ENCODE results near the gene SLAMF8.

SLAMF8 gene

DNA sequence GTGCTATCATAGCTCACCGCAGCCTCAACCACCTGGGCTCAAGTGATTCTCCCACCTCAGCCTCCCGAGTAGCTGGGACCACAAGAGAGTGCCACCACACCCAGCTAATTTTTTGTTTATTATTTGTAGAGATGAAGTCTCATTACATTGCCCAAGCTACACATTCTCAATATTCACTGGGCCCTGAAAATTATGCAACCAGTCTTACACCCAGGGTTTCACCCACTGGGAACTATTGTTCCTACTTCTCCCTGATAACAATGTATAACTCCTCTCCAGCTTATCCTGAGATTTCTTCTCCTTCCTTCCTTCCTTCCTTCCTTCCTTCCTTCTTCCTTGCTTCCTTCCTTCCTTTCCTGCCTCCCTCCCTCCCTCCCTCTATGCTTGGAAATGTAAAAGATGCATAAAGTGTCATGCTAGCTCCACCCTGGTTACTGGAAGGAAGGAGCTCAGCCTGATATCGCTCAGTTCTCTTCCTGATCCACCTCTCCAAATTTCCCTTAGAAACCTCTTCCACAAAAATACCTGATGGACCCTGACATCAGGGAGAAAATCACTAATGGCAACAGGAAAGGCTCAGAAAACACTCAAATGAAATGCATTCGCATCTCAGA, 47.0 kb downstream of the SLAMF8 start:
- TF ChIP-seq SPI1 (IDR thresholded peaks at IDR 0.05; ENCODE audit: low read depth, low read length) (no peak), POU2F2 (IDR thresholded peaks at IDR 0.05; ENCODE audit: low read depth, low read length) (no peak), PAX5 (IDR thresholded peaks at IDR 0.05; ENCODE audit: insufficient read depth, low read length, severe bottlenecking) (no peak)

GRCh38 chr1:159877695-159878444, 51.2 kb downstream of the SLAMF8 start:
- DNase-seq (ENCODE audit: insufficient read length, low spot score): no peak
- FAIRE-seq: no peak
- no peak for TF ChIP-seq SPI1 (IDR thresholded peaks at IDR 0.05; ENCODE audit: low read depth, low read length)
- no peak for TF ChIP-seq POLR2AphosphoS5 (IDR thresholded peaks at IDR 0.05; ENCODE audit: low read depth, low read length)
- TF ChIP-seq POU2F2 (IDR thresholded peaks at IDR 0.05; ENCODE audit: low read depth, low read length): no peak
- no peak for TF ChIP-seq TAF1 (IDR thresholded peaks at IDR 0.05; ENCODE audit: low read depth, low read length)
- no peak for TF ChIP-seq PAX5 (IDR thresholded peaks at IDR 0.05; ENCODE audit: insufficient read depth, low read length, severe bottlenecking)
- TF ChIP-seq POLR2A (IDR thresholded peaks at IDR 0.05; ENCODE audit: low read depth, low read length): no peak

More for the DNA sequence above, 47.0 kb downstream of the SLAMF8 start:
- no peak for FAIRE-seq
- no peak for DNase-seq (ENCODE audit: insufficient read length, low spot score)

DNA sequence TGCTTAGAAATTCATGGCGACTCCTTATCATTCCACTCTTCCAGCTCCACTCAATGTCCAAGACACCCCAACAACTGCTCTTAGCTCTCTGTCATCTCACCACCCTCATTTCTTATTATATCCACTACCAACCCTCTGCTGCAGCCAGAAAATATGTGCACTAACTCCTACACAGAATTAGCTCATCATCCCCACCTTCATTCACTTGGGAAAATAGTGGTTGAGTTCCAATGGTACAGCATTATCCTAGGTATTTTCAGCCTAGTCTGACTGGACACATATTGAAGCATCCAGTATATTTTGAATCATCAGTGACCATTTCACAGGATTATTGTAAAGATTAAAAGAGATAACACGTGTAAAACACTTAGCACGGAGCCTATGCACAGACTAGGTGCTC, 52.5 kb downstream of the SLAMF8 start:
- DNase-seq (ENCODE audit: insufficient read length, low spot score) (no peak), FAIRE-seq (no peak)
- TF ChIP-seq PAX5 (IDR thresholded peaks at IDR 0.05; ENCODE audit: insufficient read depth, low read length, severe bottlenecking) (no peak), POLR2A (IDR thresholded peaks at IDR 0.05; ENCODE audit: low read depth, low read length) (no peak), POLR2AphosphoS5 (IDR thresholded peaks at IDR 0.05; ENCODE audit: low read depth, low read length) (no peak), POU2F2 (IDR thresholded peaks at IDR 0.05; ENCODE audit: low read depth, low read length) (no peak), SPI1 (IDR thresholded peaks at IDR 0.05; ENCODE audit: low read depth, low read length) (no peak), TAF1 (IDR thresholded peaks at IDR 0.05; ENCODE audit: low read depth, low read length) (no peak)

- TF ChIP-seq TAF1 (IDR thresholded peaks at IDR 0.05; ENCODE audit: low read depth, low read length): no peak
- TF ChIP-seq PAX5 (IDR thresholded peaks at IDR 0.05; ENCODE audit: insufficient read depth, low read length, severe bottlenecking): no peak
- TF ChIP-seq POLR2AphosphoS5 (IDR thresholded peaks at IDR 0.05; ENCODE audit: low read depth, low read length): no peak
- no peak for TF ChIP-seq SPI1 (IDR thresholded peaks at IDR 0.05; ENCODE audit: low read depth, low read length)
- no peak for TF ChIP-seq POU2F2 (IDR thresholded peaks at IDR 0.05; ENCODE audit: low read depth, low read length)
- no peak for TF ChIP-seq POLR2A (IDR thresholded peaks at IDR 0.05; ENCODE audit: low read depth, low read length)
- FAIRE-seq (no peak), DNase-seq (ENCODE audit: insufficient read length, low spot score) (no peak)
Observed at GRCh38 chr1:159879977-159880376, 53.3 kb downstream of the SLAMF8 start.

DNA sequence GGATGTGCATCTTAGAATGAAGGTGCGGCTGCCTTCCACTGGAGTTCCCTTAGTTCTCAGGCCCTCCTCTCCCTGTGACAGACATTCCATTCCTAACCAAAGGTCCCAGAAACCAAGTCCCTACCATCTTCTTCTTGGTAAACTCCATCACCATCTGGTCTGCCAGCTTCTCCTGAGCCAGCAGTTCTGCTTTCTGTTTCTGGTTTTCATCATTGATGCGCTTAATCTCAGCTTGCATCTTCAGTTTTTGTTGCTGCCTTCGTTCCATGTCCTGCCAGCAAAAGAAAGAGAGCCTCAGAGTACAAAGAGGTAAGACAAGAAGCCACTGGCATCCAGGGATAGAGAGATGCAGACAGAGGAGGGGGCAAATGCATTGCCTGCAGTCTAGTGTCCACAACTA, 53.8 kb downstream of the SLAMF8 start:
- FAIRE-seq (no peak), DNase-seq (ENCODE audit: insufficient read length, low spot score) (no peak)
- no peak for TF ChIP-seq POU2F2 (IDR thresholded peaks at IDR 0.05; ENCODE audit: low read depth, low read length)
- TF ChIP-seq TAF1 (IDR thresholded peaks at IDR 0.05; ENCODE audit: low read depth, low read length): no peak
- 0 out of 2 replicates have a peak, but pooled peaks have one; percentile 8 for TF ChIP-seq SPI1 (IDR thresholded peaks at IDR 0.05; ENCODE audit: low read depth, low read length)
- TF ChIP-seq POLR2AphosphoS5 (IDR thresholded peaks at IDR 0.05; ENCODE audit: low read depth, low read length): no peak
- no peak for TF ChIP-seq PAX5 (IDR thresholded peaks at IDR 0.05; ENCODE audit: insufficient read depth, low read length, severe bottlenecking)
- no peak for TF ChIP-seq POLR2A (IDR thresholded peaks at IDR 0.05; ENCODE audit: low read depth, low read length)

GRCh38 chr1:159881622-159882526, 55.2 kb downstream of the SLAMF8 start:
- FAIRE-seq: no peak
- no peak for DNase-seq (ENCODE audit: insufficient read length, low spot score)
- TF ChIP-seq POU2F2 (IDR thresholded peaks at IDR 0.05; ENCODE audit: low read depth, low read length): no peak
- no peak for TF ChIP-seq SPI1 (IDR thresholded peaks at IDR 0.05; ENCODE audit: low read depth, low read length)
- no peak for TF ChIP-seq POLR2A (IDR thresholded peaks at IDR 0.05; ENCODE audit: low read depth, low read length)
- TF ChIP-seq POLR2AphosphoS5 (IDR thresholded peaks at IDR 0.05; ENCODE audit: low read depth, low read length): no peak
- TF ChIP-seq PAX5 (IDR thresholded peaks at IDR 0.05; ENCODE audit: insufficient read depth, low read length, severe bottlenecking): no peak
- no peak for TF ChIP-seq TAF1 (IDR thresholded peaks at IDR 0.05; ENCODE audit: low read depth, low read length)

- no peak for TF ChIP-seq POLR2AphosphoS5 (IDR thresholded peaks at IDR 0.05; ENCODE audit: low read depth, low read length)
- TF ChIP-seq POLR2A (IDR thresholded peaks at IDR 0.05; ENCODE audit: low read depth, low read length): no peak
- no peak for TF ChIP-seq SPI1 (IDR thresholded peaks at IDR 0.05; ENCODE audit: low read depth, low read length)
- no peak for TF ChIP-seq PAX5 (IDR thresholded peaks at IDR 0.05; ENCODE audit: insufficient read depth, low read length, severe bottlenecking)
- no peak for TF ChIP-seq POU2F2 (IDR thresholded peaks at IDR 0.05; ENCODE audit: low read depth, low read length)
- no peak for TF ChIP-seq TAF1 (IDR thresholded peaks at IDR 0.05; ENCODE audit: low read depth, low read length)
- DNase-seq (ENCODE audit: insufficient read length, low spot score): no peak
- no peak for FAIRE-seq
Observed at GRCh38 chr1:159882527-159882862, 55.8 kb downstream of the SLAMF8 start.

GRCh38 chr1:159883134-159883533, 56.5 kb downstream of the SLAMF8 start:
- FAIRE-seq (no peak), DNase-seq (ENCODE audit: insufficient read length, low spot score) (no peak)
- TF ChIP-seq TAF1 (IDR thresholded peaks at IDR 0.05; ENCODE audit: low read depth, low read length) (no peak), POU2F2 (IDR thresholded peaks at IDR 0.05; ENCODE audit: low read depth, low read length) (no peak), POLR2A (IDR thresholded peaks at IDR 0.05; ENCODE audit: low read depth, low read length) (no peak), POLR2AphosphoS5 (IDR thresholded peaks at IDR 0.05; ENCODE audit: low read depth, low read length) (no peak), PAX5 (IDR thresholded peaks at IDR 0.05; ENCODE audit: insufficient read depth, low read length, severe bottlenecking) (no peak), SPI1 (IDR thresholded peaks at IDR 0.05; ENCODE audit: low read depth, low read length) (no peak)

- DNase-seq (ENCODE audit: insufficient read length, low spot score): no peak
- FAIRE-seq: no peak
- TF ChIP-seq TAF1 (IDR thresholded peaks at IDR 0.05; ENCODE audit: low read depth, low read length) (no peak), PAX5 (IDR thresholded peaks at IDR 0.05; ENCODE audit: insufficient read depth, low read length, severe bottlenecking) (no peak), POLR2AphosphoS5 (IDR thresholded peaks at IDR 0.05; ENCODE audit: low read depth, low read length) (no peak), SPI1 (IDR thresholded peaks at IDR 0.05; ENCODE audit: low read depth, low read length) (no peak), POU2F2 (IDR thresholded peaks at IDR 0.05; ENCODE audit: low read depth, low read length) (no peak), POLR2A (IDR thresholded peaks at IDR 0.05; ENCODE audit: low read depth, low read length) (no peak)
Observed at GRCh38 chr1:159884296-159884695, 57.6 kb downstream of the SLAMF8 start.

Measured in GM12891 (cell line).